ENCODE data around the gene PREX1. TPM values are rescaled to one million over a fixed set of nuclear protein-coding genes. Genes with fewer than 3 reads are reported as not detected.

The PREX1 gene
- total and polyA plus RNA-seq, 2 experiments from 2014 or later = 2.4 to 10.3 TPM

GRCh38 chr20:48656137-48656536, 171.7 kb downstream of the PREX1 start:
- Histone ChIP-seq H3K4me1 (ENCODE audit: insufficient read depth) (no peaks in the 10 kb centered on the region), H2AFZ (no peak overlapping the region), H3K36me3 (ENCODE audit: insufficient read depth) (0 out of 2 replicates have a peak, but pooled peaks cover 3% of the 10 kb centered on the region), H3K79me2 (replicated peaks; ENCODE audit: insufficient read depth) (no peaks in the 10 kb centered on the region), H3K4me3 (no peak overlapping the region), H4K20me1 (replicated peaks; ENCODE audit: insufficient read depth) (no peaks in the 10 kb centered on the region), H3F3A (replicated peaks; ENCODE audit: low read depth) (no peaks in the 10 kb centered on the region), H3K27me3 (ENCODE audit: insufficient read depth) (no peaks in the 10 kb centered on the region), H3K4me2 (no peak overlapping the region), H3K27ac (ENCODE audit: low read depth) (no peak overlapping the region), H3K9me2 (ENCODE audit: insufficient read depth) (no peaks in the 10 kb centered on the region)
- peaks cover 6% of the 10 kb centered on the region for H3K9me3 Mint-ChIP-seq
- ATAC-seq (no peak), DNase-seq (ENCODE audit: low spot score) (no peak)
- no peak overlapping the region for H3K27ac Mint-ChIP-seq
- H3K27me3 Mint-ChIP-seq (ENCODE audit: insufficient read depth, low read depth, poor library complexity) = peaks cover 12% of the 10 kb centered on the region
- H3K4me1 Mint-ChIP-seq = peaks cover 2% of the 10 kb centered on the region; the same call in 2 of the 3 replicates
- peaks cover 18% of the 10 kb centered on the region; the same call in 2 of the 3 replicates for H3K36me3 Mint-ChIP-seq (ENCODE audit: low read depth)
- no peak overlapping the region; the same call in 2 of the 3 replicates for H3K4me3 Mint-ChIP-seq
- TF ChIP-seq, protein P1, sequence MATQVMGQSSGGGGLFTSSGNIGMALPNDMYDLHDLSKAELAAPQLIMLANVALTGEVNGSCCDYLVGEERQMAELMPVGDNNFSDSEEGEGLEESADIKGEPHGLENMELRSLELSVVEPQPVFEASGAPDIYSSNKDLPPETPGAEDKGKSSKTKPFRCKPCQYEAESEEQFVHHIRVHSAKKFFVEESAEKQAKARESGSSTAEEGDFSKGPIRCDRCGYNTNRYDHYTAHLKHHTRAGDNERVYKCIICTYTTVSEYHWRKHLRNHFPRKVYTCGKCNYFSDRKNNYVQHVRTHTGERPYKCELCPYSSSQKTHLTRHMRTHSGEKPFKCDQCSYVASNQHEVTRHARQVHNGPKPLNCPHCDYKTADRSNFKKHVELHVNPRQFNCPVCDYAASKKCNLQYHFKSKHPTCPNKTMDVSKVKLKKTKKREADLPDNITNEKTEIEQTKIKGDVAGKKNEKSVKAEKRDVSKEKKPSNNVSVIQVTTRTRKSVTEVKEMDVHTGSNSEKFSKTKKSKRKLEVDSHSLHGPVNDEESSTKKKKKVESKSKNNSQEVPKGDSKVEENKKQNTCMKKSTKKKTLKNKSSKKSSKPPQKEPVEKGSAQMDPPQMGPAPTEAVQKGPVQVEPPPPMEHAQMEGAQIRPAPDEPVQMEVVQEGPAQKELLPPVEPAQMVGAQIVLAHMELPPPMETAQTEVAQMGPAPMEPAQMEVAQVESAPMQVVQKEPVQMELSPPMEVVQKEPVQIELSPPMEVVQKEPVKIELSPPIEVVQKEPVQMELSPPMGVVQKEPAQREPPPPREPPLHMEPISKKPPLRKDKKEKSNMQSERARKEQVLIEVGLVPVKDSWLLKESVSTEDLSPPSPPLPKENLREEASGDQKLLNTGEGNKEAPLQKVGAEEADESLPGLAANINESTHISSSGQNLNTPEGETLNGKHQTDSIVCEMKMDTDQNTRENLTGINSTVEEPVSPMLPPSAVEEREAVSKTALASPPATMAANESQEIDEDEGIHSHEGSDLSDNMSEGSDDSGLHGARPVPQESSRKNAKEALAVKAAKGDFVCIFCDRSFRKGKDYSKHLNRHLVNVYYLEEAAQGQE (IDR thresholded peaks at IDR 0.05; ENCODE audit: unreplicated experiment) = no peak

GRCh38 chr20:48653706-48654051, 174.1 kb downstream of the PREX1 start:
- no peak for DNase-seq (ENCODE audit: low spot score)
- no peak overlapping the region for H2AFZ ChIP-seq

DNA sequence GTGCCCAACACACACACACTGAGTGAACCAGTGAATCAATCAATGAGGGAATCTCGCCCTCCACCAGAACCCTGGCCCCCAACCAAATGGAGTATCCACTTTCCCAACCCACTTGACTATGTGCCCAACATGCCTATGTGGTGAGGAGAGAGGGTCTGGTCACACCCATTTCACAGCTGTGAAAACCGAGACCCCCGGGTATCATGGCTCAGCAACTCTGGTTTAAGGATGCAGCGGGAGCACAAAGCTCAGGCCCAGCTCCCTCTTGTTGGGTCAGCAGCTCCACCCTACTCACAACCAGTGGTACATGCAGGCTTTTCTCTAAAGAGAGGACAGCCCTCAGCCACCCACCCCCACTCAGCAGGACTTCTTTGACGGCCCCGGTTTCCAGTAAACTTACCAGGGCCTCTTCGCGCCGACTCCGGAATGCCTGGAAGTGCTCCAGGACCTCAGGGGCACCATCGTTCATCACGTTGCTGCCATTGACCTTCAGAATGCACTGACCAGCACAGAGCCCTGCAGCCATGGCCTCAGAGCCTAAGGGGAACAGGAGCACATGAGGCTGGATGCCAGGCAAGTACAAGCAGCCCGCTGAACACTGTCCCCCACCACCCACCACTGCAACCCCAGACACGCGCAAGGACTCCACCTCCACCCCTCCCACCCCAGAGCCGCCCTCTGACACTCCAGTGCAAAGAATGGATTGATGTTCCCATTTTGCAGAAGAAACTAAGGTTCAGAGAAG, 174.7 kb downstream of the PREX1 start:
- H3K4me2 ChIP-seq = no peak overlapping the region
- no peak overlapping the region for H2AFZ ChIP-seq
- Mint-ChIP-seq H3K4me1 (peaks cover under 1% of the 10 kb centered on the region; the same call in 2 of the 3 replicates), H3K27ac (no peak overlapping the region), H3K9me3 (no peaks in the 10 kb centered on the region), H3K36me3 (ENCODE audit: low read depth) (peaks cover 12% of the 10 kb centered on the region), H3K27me3 (ENCODE audit: insufficient read depth, low read depth, poor library complexity) (peaks cover 11% of the 10 kb centered on the region), H3K4me3 (no peak overlapping the region)
- H3K27me3 ChIP-seq (ENCODE audit: insufficient read depth) = no peaks in the 10 kb centered on the region
- DNase-seq (ENCODE audit: low spot score) (no peak), ATAC-seq (no peak)
- no peaks in the 10 kb centered on the region for H3F3A ChIP-seq (replicated peaks; ENCODE audit: low read depth)
- H4K20me1 ChIP-seq (replicated peaks; ENCODE audit: insufficient read depth) = no peaks in the 10 kb centered on the region
- no peaks in the 10 kb centered on the region for H3K4me1 ChIP-seq (ENCODE audit: insufficient read depth)
- H3K36me3 ChIP-seq (ENCODE audit: insufficient read depth) = no peaks in the 10 kb centered on the region; the same call in 1 of the 2 replicates
- H3K27ac ChIP-seq (ENCODE audit: low read depth) = no peak overlapping the region
- H3K9me2 ChIP-seq (ENCODE audit: insufficient read depth) = no peaks in the 10 kb centered on the region
- no peak overlapping the region for H3K4me3 ChIP-seq
- TF ChIP-seq, protein P2, sequence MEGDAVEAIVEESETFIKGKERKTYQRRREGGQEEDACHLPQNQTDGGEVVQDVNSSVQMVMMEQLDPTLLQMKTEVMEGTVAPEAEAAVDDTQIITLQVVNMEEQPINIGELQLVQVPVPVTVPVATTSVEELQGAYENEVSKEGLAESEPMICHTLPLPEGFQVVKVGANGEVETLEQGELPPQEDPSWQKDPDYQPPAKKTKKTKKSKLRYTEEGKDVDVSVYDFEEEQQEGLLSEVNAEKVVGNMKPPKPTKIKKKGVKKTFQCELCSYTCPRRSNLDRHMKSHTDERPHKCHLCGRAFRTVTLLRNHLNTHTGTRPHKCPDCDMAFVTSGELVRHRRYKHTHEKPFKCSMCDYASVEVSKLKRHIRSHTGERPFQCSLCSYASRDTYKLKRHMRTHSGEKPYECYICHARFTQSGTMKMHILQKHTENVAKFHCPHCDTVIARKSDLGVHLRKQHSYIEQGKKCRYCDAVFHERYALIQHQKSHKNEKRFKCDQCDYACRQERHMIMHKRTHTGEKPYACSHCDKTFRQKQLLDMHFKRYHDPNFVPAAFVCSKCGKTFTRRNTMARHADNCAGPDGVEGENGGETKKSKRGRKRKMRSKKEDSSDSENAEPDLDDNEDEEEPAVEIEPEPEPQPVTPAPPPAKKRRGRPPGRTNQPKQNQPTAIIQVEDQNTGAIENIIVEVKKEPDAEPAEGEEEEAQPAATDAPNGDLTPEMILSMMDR (conservative IDR thresholded peaks at IDR 0.05; ENCODE audit: low read depth in 2 of 2) = no peak
- no peak for TF ChIP-seq ZNF331 (CRISPR knock-in tag; IDR thresholded peaks at IDR 0.05; ENCODE audit: low read depth)
- H3K79me2 ChIP-seq (replicated peaks; ENCODE audit: insufficient read depth) = no peaks in the 10 kb centered on the region

More at GRCh38 chr20:48653706-48654051, 174.1 kb downstream of the PREX1 start:
- Histone ChIP-seq H3K27ac (ENCODE audit: low read depth) (no peak overlapping the region), H3K9me2 (ENCODE audit: insufficient read depth) (no peaks in the 10 kb centered on the region), H3K36me3 (ENCODE audit: insufficient read depth) (no peaks in the 10 kb centered on the region; the same call in 1 of the 2 replicates), H3K4me2 (no peak overlapping the region), H3K79me2 (replicated peaks; ENCODE audit: insufficient read depth) (no peaks in the 10 kb centered on the region), H3K4me1 (ENCODE audit: insufficient read depth) (no peaks in the 10 kb centered on the region), H3F3A (replicated peaks; ENCODE audit: low read depth) (no peaks in the 10 kb centered on the region), H3K27me3 (ENCODE audit: insufficient read depth) (no peaks in the 10 kb centered on the region), H4K20me1 (replicated peaks; ENCODE audit: insufficient read depth) (no peaks in the 10 kb centered on the region), H3K4me3 (no peak overlapping the region)
- Mint-ChIP-seq H3K36me3 (ENCODE audit: low read depth) (peaks cover 14% of the 10 kb centered on the region), H3K4me1 (peaks cover 2% of the 10 kb centered on the region; the same call in 2 of the 3 replicates), H3K9me3 (no peaks in the 10 kb centered on the region), H3K27ac (no peak overlapping the region), H3K4me3 (no peak overlapping the region), H3K27me3 (ENCODE audit: insufficient read depth, low read depth, poor library complexity) (peaks cover 10% of the 10 kb centered on the region)
- TF ChIP-seq NANOG (IDR thresholded peaks at IDR 0.05; ENCODE audit: borderline replicate concordance) (no peak), EZH2 (IDR thresholded peaks at IDR 0.05; ENCODE audit: low read depth, unreplicated experiment) (no peak), STAT1 (IDR thresholded peaks at IDR 0.05; ENCODE audit: unreplicated experiment) (no peak)
- no peak for ATAC-seq
